ENCODE measurements around the gene PROCA1.
"Not testable (repeated sequence)": the region's sequence is repeated elsewhere in the genome, so short reads cannot be mapped to it uniquely, and the experiment has no call there.

PROCA1 gene

GRCh38 chr17:28743243-28744103, 31.8 kb upstream of the PROCA1 start, which contains the start of gene TRAF4:
Gene TRAF4, plus strand, starts transcription at chr17:28744011. Its CDS starts 102 bp downstream, at chr17:28744113.
- peak; percentile 58 for DNase-seq

GRCh38 chr17:28741358-28742349, 30.0 kb upstream of the PROCA1 start:
- DNase-seq: no peak

GRCh38 chr17:28740406-28741357, 29.0 kb upstream of the PROCA1 start:
- no peak for DNase-seq

DNA sequence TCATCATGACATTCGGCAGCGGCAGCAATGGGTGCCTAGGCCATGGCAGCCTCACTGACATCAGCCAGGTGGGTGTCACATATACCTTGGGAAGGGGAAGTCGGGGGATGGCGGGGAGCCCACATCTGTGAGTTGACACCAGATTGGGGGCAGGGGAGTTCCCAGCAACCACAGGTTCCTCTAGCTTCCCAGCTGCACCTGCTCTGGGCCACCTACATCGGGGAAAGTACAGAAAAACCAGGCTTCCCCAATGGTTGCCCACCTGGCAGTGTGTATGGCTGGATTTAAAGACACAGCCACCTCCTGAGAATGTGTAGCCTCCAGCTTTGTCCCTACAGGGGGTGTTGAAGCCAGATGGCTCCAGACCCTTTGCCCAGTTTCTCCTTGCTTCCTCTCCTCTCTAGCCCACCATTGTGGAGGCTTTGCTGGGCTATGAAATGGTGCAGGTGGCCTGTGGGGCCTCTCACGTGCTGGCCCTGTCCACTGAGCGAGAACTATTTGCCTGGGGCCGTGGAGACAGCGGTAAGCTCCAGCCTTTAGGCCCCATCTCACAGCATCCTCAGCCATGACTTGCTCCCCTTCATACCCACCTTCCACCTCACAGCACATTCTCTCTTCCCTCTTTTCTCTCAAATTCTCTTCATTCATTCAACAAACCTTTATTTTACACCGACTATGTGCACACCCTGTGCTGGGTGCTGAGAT, 27.1 kb upstream of the PROCA1 start:
- no peak for DNase-seq

DNA sequence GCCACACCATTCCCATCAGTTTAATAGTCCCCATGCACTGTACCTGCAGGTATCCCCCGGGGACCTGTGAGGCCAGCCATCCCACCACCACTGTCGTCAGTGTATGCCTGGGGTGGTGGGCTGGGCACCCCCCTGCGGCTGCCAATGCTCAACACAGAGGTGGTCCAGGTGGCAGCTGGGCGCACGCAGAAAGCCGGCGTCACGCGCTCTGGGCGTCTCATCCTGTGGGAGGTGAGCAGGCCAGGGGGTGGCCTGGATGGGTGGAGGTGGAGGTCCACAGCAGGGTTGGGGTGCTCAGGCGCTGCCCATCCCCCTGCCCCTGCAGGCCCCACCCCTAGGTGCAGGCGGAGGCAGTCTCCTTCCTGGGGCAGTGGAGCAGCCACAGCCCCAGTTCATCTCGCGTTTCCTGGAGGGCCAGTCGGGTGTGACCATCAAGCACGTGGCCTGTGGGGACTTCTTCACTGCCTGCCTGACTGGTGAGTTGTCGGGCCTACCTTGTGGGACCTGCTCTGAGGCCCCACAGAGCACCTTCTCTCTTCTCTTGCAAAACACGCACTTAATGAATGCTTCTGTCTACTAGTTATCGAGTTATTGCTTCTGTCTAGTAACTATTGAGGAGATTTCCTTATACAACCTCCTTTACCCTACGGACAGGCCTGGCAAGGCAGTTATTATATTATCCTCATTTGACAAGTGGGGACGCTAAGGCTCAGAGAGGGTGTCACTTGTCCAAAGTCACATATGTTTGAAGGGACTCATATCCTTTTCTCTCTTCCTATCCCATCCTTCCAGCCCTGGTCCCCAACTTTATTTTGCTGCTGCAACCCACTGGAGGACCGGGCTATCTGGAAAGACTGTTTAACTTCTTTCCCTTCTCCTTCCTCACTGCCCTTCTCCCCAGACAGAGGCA, 26.3 kb upstream of the PROCA1 start:
- DNase-seq: no peak

GRCh38 chr17:28737316-28737715, 25.6 kb upstream of the PROCA1 start:
- no peak for DNase-seq

DNA sequence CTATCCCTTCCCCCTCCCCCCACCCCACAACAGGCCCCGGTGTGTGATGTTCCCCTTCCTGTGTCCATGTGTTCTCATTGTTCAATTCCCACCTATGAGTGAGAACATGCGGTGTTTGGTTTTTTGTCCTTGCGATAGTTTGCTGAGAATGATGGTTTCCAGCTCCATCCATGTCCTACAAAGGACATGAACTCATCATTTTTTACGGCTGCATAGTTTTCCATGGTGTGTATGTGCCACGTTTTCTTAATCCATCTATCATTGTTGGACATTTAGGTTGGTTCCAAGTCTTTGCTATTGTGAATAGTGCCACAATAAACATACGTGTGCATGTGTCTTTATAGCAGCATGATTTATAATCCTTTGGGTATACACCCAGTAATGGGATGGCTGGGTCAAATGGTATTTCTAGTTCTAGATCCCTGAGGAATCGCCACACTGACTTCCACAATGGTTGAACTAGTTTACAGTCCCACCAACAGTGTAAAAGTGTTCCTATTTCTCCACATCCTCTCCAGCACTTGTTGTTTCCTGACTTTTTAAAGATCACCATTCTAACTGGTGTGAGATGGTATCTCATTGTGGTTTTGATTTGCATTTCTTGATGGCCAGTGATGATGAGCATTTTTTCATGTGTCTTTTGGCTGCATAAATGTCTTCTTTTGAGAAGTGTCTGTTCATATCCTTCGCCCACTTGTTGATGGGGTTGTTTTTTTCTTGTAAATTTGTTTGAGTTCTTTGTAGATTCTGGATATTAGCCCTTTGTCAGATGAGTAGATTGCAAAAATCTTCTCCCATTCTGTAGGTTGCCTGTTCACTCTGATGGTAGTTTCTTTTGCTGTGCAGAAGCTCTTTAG, 24.5 kb upstream of the PROCA1 start:
- not testable (repeated sequence) for DNase-seq

DNA sequence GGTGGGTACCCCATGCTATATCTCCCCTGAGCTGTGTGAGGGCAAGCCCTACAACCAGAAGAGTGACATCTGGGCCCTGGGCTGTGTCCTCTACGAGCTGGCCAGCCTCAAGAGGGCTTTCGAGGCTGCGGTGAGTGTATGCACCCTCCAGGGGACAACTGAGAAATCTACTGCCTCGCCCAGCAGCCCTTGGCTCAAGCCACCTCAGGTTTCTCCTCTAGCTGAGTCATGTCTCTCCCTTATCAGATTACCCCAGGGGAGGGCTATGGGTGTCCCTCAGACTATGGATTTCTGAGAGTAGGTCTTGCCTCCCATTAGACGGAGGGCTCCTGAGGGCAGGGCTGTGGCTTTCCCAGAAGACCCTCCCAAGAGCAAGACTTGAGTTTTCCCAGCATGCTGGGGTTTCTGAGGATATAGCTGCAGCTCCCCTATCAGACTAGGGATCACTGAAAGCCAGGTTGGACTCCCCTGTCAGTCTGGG, 23.6 kb upstream of the PROCA1 start:
- no peak for DNase-seq

DNA sequence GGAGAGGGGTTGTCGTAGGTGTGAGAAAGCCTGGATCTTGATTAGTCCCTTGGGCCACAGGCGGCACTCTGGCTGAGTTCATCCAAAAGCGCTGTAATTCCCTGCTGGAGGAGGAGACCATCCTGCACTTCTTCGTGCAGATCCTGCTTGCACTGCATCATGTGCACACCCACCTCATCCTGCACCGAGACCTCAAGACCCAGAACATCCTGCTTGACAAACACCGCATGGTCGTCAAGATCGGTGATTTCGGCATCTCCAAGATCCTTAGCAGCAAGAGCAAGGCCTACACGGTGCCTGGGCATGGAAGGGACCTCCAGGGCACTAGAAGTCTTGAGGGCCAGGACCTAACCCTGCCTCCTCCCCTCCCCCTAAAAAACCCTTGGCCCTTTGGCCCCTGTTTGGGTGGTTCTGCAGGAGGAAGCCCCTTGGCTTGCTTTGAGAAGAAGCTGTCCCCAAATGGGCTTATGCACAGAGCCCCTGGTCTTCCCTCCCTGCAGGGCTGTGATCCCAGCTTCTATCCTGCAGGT, 23.1 kb upstream of the PROCA1 start:
- DNase-seq: no peak

DNA sequence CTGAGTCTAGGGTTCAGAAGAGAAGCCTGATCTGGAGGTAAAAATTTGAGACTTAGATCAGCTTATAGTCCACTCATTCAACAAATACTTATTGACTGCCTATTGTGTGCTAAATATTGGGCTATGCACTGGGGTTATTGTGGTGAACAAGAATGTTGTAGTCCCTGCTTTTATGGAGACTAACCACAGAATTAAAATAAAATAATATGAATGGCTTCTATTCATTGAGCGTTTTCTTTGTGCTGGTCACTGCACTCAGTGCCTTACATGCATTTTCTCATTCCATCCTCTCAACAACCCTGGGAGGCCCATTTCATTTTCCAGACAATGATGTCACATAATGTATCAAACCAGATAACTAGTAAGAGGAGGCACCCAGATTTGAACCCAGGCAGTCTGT, 21.7 kb upstream of the PROCA1 start:
- DNase-seq: no peak

GRCh38 chr17:28729950-28730330, 18.3 kb upstream of the PROCA1 start:
- no peak for DNase-seq

GRCh38 chr17:28728364-28729200, 16.9 kb upstream of the PROCA1 start, which contains the start of gene NEK8:
Gene NEK8, plus strand, starts transcription at chr17:28728788. Its CDS starts 26 bp downstream, at chr17:28728814.
- DNase-seq: peak; percentile 81

- DNase-seq: peak; percentile 92
These were observed 15.2 kb upstream of the PROCA1 start for GRCh38 chr17:28726627-28727491.

GRCh38 chr17:28726226-28726626, 14.5 kb upstream of the PROCA1 start, which contains the start of gene TLCD1:
Gene TLCD1, minus strand, starts transcription at chr17:28726233. Its CDS starts 136 bp downstream, at chr17:28726097.
- no peak for DNase-seq

- peak; percentile 63 for DNase-seq
These were observed 14.1 kb upstream of the PROCA1 start for GRCh38 chr17:28725660-28726225.

- DNase-seq: no peak
These were observed 13.5 kb upstream of the PROCA1 start for GRCh38 chr17:28725166-28725659.

All from DMS79 (cell line).